Type B pancreatic cell (in vitro differentiated cells): Measurements from ENCODE around the gene ADCYAP1. TPM values are rescaled to one million over a fixed set of nuclear protein-coding genes. Genes with fewer than 3 reads are reported as not detected.

Source experiments
- DNase-seq: peaks from one replicate; pipeline ENCODE4 v3.0.0; 2021; ENCODE audit warnings: mixed read lengths; ENCODE audit not compliant: unreplicated experiment; ENCODE audit errors: extremely low spot score
- H3K27ac Mint-ChIP-seq: 2 replicates; pipeline ENCODE4 v1.8.0; 2021; ENCODE audit warnings: mild to moderate bottlenecking, mixed read lengths
- H3K27me3 Mint-ChIP-seq: 2 replicates; pipeline ENCODE4 v1.8.0; 2021; ENCODE audit warnings: mixed read lengths
- H3K36me3 Mint-ChIP-seq: 2 replicates; pipeline ENCODE4 v1.8.0; 2021; ENCODE audit warnings: mixed read lengths
- H3K4me1 Mint-ChIP-seq: one replicate; pipeline ENCODE4 v1.8.0; 2021; ENCODE audit warnings: mixed read lengths; ENCODE audit not compliant: unreplicated experiment
- H3K4me3 Mint-ChIP-seq: 2 replicates; pipeline ENCODE4 v1.8.0; 2021; ENCODE audit warnings: mild to moderate bottlenecking, mixed read lengths
- H3K9me3 Mint-ChIP-seq: 2 replicates; pipeline ENCODE4 v1.8.0; 2021; ENCODE audit warnings: mixed read lengths
- total RNA-seq: library from RNA; stranded (reverse); gene quantifications from 2 replicates; pipeline ENCODE4 v1.2.1, GENCODE V29; 2021; ENCODE audit warnings: low replicate concordance
- TF ChIP-seq, protein P1 (sequence below): fragments of 200-600 bp; sonication (generic); conservative IDR thresholded peaks from 2 replicates; pipeline ENCODE4 v1.5.0; 2021; ENCODE audit warnings: antibody characterized with exemption, mild to moderate bottlenecking

The ADCYAP1 gene
- total RNA-seq, 1 donor from 2014 or later, result 0.34 TPM

DNA sequence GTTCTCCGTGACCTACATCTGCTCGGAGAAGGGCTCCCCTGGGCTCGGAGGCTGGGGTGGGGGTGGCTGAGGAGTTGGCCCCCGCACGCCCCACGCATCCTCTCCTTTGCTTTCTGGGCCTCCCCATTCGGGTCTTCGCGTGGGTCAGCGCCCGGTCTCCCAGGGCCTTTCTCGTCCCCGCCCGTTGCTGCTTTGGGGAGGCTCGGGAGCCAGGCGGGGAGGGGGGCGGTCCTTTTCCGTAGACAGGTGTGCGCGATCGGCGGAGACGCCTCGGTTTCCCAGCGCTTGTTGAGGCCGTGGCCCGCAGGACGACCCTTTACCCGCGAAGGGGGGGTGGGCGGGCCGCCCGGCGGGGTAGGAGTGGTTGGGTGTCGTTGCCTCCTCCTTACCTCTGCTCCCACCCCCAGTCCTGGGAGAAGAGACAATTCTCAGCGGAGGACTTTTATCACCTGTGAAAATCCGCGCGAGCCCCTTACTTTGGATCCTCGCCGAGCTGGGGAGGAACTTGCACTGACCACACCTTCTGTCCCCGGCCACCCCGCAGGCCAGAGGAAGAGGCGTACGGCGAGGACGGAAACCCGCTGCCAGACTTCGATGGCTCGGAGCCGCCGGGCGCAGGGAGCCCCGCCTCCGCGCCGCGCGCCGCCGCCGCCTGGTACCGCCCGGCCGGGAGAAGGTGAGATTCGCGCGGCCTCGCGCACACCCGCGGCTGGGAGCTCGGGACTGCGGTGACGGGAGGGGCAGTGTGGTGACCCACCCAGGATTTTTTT, 2.6 kb downstream of the ADCYAP1 start:
- TF ChIP-seq, protein P1, sequence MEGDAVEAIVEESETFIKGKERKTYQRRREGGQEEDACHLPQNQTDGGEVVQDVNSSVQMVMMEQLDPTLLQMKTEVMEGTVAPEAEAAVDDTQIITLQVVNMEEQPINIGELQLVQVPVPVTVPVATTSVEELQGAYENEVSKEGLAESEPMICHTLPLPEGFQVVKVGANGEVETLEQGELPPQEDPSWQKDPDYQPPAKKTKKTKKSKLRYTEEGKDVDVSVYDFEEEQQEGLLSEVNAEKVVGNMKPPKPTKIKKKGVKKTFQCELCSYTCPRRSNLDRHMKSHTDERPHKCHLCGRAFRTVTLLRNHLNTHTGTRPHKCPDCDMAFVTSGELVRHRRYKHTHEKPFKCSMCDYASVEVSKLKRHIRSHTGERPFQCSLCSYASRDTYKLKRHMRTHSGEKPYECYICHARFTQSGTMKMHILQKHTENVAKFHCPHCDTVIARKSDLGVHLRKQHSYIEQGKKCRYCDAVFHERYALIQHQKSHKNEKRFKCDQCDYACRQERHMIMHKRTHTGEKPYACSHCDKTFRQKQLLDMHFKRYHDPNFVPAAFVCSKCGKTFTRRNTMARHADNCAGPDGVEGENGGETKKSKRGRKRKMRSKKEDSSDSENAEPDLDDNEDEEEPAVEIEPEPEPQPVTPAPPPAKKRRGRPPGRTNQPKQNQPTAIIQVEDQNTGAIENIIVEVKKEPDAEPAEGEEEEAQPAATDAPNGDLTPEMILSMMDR, result no peak
- DNase-seq, result no peak
- Mint-ChIP-seq H3K36me3 (no peaks in the 10 kb centered on the region), H3K9me3 (no peaks in the 10 kb centered on the region), H3K4me1 (peaks cover 5% of the 10 kb centered on the region), H3K4me3 (peak overlapping the region; percentile 81), H3K27ac (no peak overlapping the region), H3K27me3 (peaks cover 93% of the 10 kb centered on the region)

GRCh38 chr18:907885-908757, 3.5 kb downstream of the ADCYAP1 start:
- TF ChIP-seq, protein P1, result no peak
- Mint-ChIP-seq H3K9me3 (no peaks in the 10 kb centered on the region), H3K4me3 (peak overlapping the region; percentile 81), H3K36me3 (no peaks in the 10 kb centered on the region), H3K4me1 (peaks cover 5% of the 10 kb centered on the region), H3K27ac (peak overlapping the region; percentile 47), H3K27me3 (peaks cover 93% of the 10 kb centered on the region)
- no peak for DNase-seq

DNA sequence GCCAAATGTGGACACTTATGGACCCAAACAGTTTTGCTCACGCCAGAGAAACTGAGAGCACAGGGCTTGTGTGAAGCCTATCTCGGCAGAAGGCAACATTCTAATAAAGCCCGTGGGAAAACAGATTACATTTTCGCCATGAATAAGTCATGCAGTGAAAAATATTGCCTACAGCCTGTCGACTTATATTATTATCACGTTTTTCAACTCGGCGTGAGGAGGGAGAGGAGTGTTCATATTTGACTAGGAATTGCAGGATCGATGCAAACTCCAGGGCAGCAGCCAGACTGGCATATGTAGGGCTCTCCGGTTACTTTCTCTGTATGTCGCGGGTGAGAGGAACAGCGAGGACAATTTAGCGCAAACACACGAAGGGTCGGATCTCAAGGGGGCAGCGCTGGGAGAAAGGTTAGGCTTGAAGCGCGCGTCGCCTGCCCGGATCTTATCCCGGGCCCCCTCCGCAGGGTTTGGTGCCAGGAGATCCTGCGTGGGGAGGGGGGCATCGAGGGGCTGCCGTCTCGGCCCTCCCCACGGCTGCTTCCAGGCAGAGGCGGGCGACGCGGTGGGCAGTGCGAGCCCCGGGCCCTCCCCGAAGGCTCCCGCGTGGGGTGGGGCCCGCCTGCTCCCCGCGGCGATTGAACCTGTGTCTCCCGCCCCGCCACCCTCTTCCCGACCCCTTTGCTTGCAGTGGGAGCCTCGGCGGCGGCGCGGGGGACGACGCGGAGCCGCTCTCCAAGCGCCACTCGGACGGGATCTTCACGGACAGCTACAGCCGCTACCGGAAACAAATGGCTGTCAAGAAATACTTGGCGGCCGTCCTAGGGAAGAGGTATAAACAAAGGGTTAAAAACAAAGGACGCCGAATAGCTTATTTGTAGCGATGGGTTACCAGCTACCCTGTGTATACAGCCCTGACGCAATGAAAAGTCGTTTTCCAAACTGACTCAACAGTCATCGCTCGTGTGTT, 4.4 kb downstream of the ADCYAP1 start:
- Mint-ChIP-seq H3K4me3 (peak overlapping the region; percentile 81), H3K27ac (peak overlapping the region; percentile 47), H3K9me3 (no peaks in the 10 kb centered on the region), H3K36me3 (no peaks in the 10 kb centered on the region), H3K4me1 (peaks cover 5% of the 10 kb centered on the region), H3K27me3 (peaks cover 93% of the 10 kb centered on the region)
- TF ChIP-seq, protein P1, result no peak
- no peak for DNase-seq

DNA sequence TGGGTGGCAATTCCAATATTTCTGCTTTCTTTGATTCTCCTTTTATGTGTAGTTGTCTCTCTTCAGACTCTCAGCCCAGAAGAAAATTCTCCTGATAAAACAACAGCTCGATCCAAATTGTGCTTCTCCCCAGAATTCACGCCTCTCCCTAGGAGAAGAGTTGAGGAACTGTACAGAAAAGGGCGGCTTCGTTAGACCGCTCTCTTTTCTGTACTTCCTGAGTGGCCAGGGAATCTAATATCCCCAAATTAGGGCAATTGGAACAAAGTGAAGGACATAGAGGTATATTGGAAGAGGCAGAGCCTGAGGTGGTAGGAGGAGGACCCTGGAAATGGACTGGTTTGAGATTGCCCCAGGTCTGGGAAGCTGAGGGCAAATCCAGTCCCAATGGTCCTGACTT, 5.6 kb downstream of the ADCYAP1 start:
- TF ChIP-seq, protein P1, result no peak
- Mint-ChIP-seq H3K27me3 (peaks cover 88% of the 10 kb centered on the region), H3K36me3 (no peaks in the 10 kb centered on the region), H3K9me3 (no peaks in the 10 kb centered on the region), H3K4me1 (peaks cover 5% of the 10 kb centered on the region), H3K27ac (no peak overlapping the region), H3K4me3 (peak overlapping the region; percentile 18)
- no peak for DNase-seq

- no peak for DNase-seq
- TF ChIP-seq, protein P1, result no peak
- peaks cover 88% of the 10 kb centered on the region for H3K27me3 Mint-ChIP-seq
- H3K4me1 Mint-ChIP-seq, result peaks cover 5% of the 10 kb centered on the region
- H3K36me3 Mint-ChIP-seq, result no peaks in the 10 kb centered on the region
- H3K27ac Mint-ChIP-seq, result no peak overlapping the region
- H3K9me3 Mint-ChIP-seq, result no peaks in the 10 kb centered on the region
- H3K4me3 Mint-ChIP-seq, result no peak overlapping the region
Measured at GRCh38 chr18:911025-911424, 6.4 kb downstream of the ADCYAP1 start.
